DOHH2 (cell line): ENCODE data around the gene GLIS2.

Source experiments
- H3F3A ChIP-seq: fragments of 200-600 bp; sonication (generic), shearing (Covaris generic); 2 replicates; pipeline ENCODE4 v1.6.0; 2016; ENCODE audit warnings: antibody characterized with exemption, mild to moderate bottlenecking; ENCODE audit not compliant: control insufficient read depth, insufficient read depth
- H3K27ac ChIP-seq: fragments of 200-600 bp; sonication (generic); 2 replicates; pipeline ENCODE4 v1.5.1; 2014; ENCODE audit warnings: low read depth, mild to moderate bottlenecking, low read length, moderate library complexity
- H3K27me3 ChIP-seq: fragments of 200-600 bp; sonication (generic); 2 replicates; pipeline ENCODE4 v1.6.1; 2014; ENCODE audit warnings: mild to moderate bottlenecking, low read length, mixed read lengths; ENCODE audit not compliant: control insufficient read depth
- H3K36me3 ChIP-seq: fragments of 200-600 bp; sonication (generic); 2 replicates; pipeline ENCODE4 v1.6.1; 2014; ENCODE audit warnings: mild to moderate bottlenecking, low read length, moderate library complexity, mixed read lengths; ENCODE audit not compliant: control insufficient read depth
- H3K4me1 ChIP-seq: fragments of 200-600 bp; sonication (generic); 2 replicates; pipeline ENCODE4 v1.6.1; 2014; ENCODE audit warnings: mild to moderate bottlenecking, low read length, mixed read lengths; ENCODE audit not compliant: control insufficient read depth
- H3K4me2 ChIP-seq: fragments of 200-600 bp; sonication (generic); 2 replicates; pipeline ENCODE4 v1.6.0; 2014; ENCODE audit warnings: mild to moderate bottlenecking, low read length, moderate library complexity
- H3K4me3 ChIP-seq: fragments of 200-600 bp; sonication (generic); 2 replicates; pipeline ENCODE4 v1.5.1; 2014; ENCODE audit warnings: mild to moderate bottlenecking, low read length, mixed read lengths
- H3K79me2 ChIP-seq: fragments of 200-600 bp; sonication (generic); 2 replicates; pipeline ENCODE4 v1.6.1; 2014; ENCODE audit warnings: mild to moderate bottlenecking, low read length, mixed read lengths; ENCODE audit not compliant: control insufficient read depth
- H3K9me2 ChIP-seq: fragments of 200-600 bp; sonication (generic); replicated peaks from 2 replicates; pipeline ENCODE4 v1.6.1; 2014; ENCODE audit warnings: mild to moderate bottlenecking, low read length, mixed read lengths; ENCODE audit not compliant: control insufficient read depth
- H3K9me3 ChIP-seq: fragments of 200-600 bp; sonication (generic); 2 replicates; pipeline ENCODE4 v1.6.1; 2014; ENCODE audit warnings: antibody characterized with exemption, low read length, mixed read lengths; ENCODE audit not compliant: control insufficient read depth, insufficient read depth
- H4K20me1 ChIP-seq: fragments of 200-600 bp; sonication (generic); 2 replicates; pipeline ENCODE4 v1.6.0; 2014; ENCODE audit warnings: low read depth, mild to moderate bottlenecking, antibody characterized with exemption, low read length, moderate library complexity; ENCODE audit not compliant: control insufficient read depth, insufficient read depth
- EZH2phosphoT487 ChIP-seq: fragments of 200-600 bp; sonication (generic); IDR thresholded peaks from 2 replicates; pipeline ENCODE4 v1.6.1; 2017; ENCODE audit warnings: borderline replicate concordance, mild to moderate bottlenecking, antibody characterized with exemption, low read length, moderate library complexity, mixed read lengths
- TF ChIP-seq, protein P1 (sequence below): fragments of 200-600 bp; sonication (generic); IDR thresholded peaks from one replicate; pipeline ENCODE4 v1.5.1; 2014; ENCODE audit warnings: antibody characterized with exemption, mild to moderate bottlenecking, low read depth, low read length; ENCODE audit not compliant: poor library complexity, severe bottlenecking

GLIS2 gene

DNA sequence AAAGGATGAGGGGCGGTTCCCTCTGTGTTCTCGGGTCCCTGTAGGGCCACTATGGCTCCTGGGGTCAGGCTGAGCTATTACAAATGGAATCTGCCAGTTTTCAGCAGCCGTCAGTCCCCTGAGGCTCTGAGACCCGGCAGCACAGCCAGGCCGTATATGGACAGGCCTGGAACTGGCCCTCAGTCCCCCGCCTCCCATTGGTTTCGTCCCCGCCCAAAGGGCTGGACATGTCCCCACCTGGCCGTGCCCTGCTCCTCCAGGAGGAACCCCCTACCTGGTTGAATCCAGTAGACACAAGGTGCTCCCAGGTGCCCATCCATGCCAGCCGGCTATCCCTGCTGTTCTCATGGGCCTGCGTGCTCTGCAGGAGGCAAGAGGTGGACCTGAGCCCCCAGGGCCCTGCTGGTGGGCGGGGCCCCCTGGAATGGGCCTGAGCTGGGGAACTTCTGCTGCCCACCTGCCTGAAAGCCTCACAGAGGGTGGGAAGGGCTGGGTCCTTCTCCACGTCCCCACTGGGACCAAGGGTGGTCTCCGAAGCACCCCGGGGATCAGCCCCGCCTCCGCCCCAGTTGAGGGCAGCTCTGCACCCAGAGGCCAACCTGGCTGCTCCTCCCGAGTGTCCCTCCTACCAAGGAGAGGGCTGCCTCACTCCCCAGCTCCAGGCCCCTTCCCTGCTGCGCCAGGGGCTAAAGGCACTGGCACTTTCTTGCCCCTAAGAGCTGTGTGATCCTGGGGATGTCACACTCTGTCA is 72.6 kb downstream of the GLIS2 start:
- no peak overlapping the region for H3K4me2 ChIP-seq
- H3K27me3 ChIP-seq: no peaks in the 10 kb centered on the region
- no peaks in the 10 kb centered on the region for H4K20me1 ChIP-seq
- H3K9me2 ChIP-seq: no peaks in the 10 kb centered on the region
- H3K4me3 ChIP-seq: no peak overlapping the region
- TF ChIP-seq, protein P1, sequence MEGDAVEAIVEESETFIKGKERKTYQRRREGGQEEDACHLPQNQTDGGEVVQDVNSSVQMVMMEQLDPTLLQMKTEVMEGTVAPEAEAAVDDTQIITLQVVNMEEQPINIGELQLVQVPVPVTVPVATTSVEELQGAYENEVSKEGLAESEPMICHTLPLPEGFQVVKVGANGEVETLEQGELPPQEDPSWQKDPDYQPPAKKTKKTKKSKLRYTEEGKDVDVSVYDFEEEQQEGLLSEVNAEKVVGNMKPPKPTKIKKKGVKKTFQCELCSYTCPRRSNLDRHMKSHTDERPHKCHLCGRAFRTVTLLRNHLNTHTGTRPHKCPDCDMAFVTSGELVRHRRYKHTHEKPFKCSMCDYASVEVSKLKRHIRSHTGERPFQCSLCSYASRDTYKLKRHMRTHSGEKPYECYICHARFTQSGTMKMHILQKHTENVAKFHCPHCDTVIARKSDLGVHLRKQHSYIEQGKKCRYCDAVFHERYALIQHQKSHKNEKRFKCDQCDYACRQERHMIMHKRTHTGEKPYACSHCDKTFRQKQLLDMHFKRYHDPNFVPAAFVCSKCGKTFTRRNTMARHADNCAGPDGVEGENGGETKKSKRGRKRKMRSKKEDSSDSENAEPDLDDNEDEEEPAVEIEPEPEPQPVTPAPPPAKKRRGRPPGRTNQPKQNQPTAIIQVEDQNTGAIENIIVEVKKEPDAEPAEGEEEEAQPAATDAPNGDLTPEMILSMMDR: no peak
- no peak for TF ChIP-seq EZH2phosphoT487
- no peaks in the 10 kb centered on the region for H3K79me2 ChIP-seq
- H3K9me3 ChIP-seq: no peaks in the 10 kb centered on the region
- H3K4me1 ChIP-seq: peaks cover 8% of the 10 kb centered on the region
- no peaks in the 10 kb centered on the region for H3F3A ChIP-seq
- peaks cover 26% of the 10 kb centered on the region for H3K36me3 ChIP-seq
- no peak overlapping the region for H3K27ac ChIP-seq
